ENCODE measurements around the gene SCT.

SCT gene

DNA sequence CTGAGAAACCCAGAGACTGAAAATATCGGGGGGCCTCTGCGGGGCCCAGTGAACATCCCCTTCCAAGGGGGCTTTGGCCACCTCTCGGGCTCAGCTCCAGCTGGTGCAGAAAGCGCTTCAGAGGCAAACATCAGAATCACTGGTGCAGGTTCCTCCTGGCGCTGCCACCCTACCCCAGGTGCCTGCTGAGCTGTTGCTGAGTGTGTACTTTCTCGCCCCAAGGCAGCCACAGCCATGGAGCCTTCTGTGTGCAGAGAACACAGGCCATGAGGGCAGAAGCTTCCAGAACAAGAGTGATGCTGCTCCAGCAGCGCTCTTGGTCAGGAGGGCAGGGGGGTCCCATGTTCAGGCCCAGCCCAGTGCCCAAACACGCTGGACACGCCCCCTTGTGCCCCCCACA is 16.4 kb upstream of the SCT start:
- FAIRE-seq = no peak

DNA sequence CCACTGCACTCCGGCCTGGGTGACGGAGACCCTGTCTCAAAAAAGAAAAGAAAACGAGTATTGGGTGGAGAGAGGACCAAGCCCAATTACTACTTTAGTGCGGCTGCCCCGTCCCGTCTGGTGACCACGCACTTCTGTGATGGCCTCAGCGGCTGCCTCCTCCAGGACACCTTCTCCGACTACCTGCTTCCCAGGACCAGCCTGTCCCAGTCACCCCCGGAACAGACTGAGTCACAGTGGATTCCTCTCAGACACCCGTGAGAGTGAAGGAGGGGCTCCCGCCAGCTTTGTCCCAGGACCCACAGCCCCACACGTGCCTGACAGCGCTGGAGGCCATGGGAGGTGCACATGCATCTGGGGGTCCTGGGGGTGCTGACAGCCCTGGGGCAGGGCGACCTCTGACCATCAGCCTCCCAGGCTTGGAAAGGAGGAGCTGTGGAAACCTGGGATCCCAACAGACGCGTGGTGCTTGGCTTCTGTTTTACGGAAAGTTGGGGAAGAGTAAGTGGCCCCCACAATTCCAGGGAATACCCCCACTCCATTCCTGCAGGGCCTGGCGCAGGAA is 14.9 kb upstream of the SCT start:
- no peak for FAIRE-seq

DNA sequence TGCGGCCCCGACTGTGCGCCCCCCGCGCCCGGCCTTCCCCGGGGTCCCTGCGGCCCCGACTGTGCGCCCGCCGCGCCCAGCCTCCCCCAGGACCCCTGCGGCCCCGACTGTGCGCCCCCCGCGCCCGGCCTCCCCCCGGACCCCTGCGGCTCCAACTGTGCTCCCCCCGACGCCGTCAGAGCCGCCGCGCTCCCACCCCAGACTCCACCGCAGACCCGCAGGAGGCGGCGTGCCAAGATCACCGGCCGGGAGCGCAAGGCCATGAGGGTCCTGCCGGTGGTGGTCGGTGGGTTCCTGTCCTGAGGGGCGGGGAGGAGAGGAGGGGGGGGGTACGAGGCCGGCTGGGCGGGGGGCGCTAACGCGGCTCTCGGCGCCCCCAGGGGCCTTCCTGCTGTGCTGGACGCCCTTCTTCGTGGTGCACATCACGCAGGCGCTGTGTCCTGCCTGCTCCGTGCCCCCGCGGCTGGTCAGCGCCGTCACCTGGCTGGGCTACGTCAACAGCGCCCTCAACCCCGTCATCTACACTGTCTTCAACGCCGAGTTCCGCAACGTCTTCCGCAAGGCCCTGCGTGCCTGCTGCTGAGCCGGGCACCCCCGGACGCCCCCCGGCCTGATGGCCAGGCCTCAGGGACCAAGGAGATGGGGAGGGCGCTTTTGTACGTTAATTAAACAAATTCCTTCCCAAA is 13.2 kb upstream of the SCT start:
- FAIRE-seq = no peak

DNA sequence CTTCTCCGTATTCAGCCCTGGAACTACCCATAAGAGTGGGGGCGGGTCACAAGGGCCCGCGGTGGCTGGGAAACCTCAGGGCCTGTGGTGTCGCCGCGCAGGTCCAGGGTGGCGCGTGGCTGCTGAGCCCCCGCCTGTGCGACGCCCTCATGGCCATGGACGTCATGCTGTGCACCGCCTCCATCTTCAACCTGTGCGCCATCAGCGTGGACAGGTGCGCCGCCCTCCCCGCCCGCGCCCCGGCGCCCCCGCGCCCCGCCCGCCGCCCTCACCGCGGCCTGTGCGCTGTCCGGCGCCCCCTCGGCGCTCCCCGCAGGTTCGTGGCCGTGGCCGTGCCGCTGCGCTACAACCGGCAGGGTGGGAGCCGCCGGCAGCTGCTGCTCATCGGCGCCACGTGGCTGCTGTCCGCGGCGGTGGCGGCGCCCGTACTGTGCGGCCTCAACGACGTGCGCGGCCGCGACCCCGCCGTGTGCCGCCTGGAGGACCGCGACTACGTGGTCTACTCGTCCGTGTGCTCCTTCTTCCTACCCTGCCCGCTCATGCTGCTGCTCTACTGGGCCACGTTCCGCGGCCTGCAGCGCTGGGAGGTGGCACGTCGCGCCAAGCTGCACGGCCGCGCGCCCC is 12.5 kb upstream of the SCT start:
- no peak for FAIRE-seq

DNA sequence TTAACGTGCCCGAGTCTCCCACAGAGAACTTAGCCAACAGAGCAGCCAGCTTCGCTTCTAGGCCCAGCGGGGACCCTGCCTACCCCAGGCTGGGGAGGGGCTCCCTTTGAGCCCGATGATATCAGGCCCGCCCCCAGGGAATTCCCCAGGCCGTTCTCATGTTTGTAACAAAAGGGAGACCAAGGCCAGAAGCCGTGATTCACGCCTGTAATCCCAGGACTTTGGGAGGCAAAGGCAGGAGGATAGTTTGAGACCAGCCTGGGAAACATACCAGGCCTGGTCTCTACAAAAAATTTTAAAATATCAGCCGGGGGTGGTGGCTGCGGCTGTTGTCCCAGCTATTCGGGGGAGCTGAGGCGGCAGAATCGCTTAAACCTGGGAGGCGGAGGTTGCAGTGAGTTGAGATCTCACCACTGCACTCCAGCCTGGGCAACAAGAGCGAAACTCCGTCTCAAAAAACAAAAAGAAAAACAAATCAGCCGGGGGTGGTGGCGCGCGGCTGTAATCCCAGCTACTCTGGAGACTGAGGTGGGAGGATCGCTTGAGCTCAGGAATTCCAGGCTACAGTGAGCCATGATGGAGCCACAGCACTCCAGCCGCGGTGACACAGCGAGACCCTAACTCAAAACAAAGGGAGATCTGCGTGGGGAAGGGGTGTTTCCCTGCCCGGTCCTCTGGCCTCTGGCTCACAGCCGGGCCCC is 11.8 kb upstream of the SCT start:
- no peak for FAIRE-seq

DNA sequence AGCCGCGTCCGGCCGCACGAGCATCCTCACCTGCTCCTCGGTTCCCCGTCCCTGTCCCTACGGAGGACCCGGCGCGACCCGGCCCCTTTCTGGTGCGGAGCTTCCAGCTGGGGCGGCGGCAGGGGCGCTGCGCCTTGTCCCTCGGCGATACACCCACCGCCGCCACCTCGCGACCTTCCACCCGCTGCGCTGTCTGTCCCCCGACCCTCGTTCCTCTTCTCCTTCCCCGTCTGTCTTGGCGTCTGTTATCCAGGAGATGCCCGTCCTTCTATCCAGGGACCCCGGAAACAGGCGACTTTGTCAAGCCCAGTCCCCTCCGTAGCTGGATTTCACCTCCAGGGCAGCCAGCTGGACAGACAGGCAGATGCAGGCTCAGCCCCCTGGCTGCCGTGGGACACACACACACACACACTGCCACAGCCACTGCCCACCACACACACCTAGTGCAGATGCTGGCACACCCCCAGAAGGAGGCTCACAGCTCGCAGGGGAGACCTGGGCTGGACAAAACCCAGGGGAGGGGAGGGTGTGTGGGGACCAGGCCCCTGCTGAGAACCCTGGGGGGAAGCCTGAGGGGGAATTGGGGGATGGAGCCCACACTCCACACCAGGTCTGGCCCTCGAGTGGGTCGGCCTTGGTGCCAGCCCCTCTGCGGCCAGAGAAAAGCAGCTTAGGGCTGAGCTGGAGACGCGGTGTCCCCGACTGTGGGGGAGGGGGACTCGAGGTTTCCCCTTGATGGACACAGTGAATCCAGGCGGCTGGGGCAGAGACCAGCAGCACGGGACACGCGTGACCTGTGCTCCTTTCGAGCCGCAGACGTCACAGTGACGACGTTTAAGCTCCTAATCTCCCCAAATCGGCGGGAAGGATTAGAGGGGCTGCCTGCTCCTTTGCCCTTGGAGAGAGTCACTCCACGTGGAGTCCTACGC is 10.9 kb upstream of the SCT start:
- no peak for FAIRE-seq

DNA sequence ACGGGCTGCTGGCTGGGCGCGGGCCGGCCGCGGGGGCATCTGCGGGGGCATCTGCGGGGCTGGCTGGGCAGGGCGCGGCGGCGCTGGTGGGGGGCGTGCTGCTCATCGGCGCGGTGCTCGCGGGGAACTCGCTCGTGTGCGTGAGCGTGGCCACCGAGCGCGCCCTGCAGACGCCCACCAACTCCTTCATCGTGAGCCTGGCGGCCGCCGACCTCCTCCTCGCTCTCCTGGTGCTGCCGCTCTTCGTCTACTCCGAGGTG is 10.3 kb upstream of the SCT start:
- FAIRE-seq = no peak

DNA sequence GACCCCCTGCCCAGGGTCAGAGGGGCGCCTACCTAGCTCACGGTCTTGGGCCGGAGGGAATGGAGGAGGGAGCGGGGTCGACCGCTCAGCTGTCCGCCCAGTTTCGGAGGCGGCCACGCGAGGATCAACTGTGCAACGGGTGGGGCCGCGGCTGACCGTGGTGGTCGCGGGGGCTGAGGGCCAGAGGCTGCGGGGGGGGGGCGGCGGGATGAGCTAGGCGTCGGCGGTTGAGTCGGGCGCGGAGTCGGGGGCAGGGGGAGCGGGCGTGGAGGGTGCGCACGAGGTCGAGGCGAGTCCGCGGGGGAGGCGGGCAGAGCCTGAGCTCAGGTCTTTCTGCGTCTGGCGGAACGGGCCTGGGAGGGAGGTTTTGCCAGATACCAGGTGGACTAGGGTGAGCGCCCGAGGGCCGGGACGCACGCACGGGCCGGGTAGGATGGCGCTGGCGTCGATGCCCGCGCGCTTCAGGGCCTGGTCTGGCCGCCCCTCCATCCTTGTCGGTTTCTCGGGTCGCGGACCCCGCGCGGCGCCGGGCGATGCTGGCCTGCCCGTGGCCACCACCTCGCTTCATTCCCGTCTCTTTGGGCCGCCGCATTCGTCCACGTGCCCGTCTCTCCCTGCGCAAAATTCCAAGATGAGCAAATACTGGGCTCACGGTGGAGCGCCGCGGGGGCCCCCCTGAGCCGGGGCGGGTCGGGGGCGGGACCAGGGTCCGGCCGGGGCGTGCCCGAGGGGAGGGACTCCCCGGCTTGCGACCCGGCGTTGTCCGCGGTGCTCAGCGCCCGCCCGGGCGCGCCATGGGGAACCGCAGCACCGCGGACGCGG is 9.7 kb upstream of the SCT start, which contains the start of gene DRD4:
TSS of gene DRD4 (plus strand) at position 759 of the 822 bp plus-strand sequence. CDS start at position 795, 36 bp downstream.
- no peak for FAIRE-seq

DNA sequence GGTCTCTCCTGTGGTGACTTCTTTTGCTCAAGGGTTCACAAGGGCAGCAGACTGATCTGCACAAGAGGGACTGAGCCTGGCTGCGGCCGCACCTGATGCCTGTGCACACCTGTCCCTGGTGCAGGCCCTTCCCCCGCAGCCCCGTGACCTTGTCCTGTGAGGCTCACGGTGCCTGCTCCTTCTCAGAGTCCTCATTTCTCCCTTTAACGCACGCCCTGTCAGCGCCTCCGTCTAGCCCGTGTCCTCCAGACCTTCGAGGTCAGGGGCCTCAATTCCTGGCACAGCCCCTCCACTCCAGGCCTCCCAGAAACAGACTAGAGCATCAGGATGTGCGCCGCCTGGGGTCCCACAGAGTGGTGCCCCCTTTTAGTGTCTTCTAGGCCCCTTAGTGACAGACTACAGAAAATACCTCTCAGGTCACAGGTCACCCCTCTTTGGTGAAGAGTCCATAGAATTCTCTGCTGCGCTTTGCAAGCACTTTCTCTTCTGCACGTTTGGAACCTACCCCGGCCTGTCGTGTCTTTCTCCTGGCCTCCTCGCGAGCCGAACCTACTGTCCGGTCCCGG is 9.0 kb upstream of the SCT start:
- no peak for FAIRE-seq

DNA sequence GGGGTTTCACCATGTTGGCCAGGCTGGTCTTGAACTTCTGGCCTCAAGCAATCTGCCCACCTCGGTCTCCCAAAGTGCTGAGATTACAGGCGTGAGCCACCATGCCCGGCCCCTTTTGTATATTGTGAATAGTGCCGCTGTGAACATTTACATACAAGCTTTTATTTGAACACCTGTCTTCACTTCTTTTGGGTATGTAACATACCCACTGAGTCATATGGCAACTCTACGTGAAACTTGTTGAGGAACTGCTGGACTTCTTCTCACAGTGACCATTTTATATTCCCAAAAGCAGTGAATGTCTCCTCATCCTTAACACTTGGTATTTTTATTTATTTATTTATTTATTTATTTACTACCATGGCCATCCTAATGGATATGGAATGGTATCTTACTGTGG is 3.9 kb upstream of the SCT start:
- FAIRE-seq = no peak

DNA sequence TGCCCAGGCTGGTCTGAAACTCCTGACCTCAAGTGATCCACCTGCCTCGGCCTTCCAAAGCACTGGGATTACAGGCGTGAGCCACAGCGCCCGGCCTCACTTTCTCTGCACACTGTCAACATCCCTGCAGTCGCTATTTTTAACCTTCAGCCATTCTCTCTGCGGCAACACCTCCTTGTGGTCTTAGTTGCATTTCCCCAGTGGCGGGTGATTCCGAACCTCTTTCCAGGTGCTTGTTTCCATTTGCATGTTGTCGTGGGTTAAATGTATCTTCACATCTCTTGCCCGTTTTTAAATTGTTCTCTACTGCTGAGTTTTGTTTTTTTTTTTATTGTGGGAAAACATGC is 2.2 kb upstream of the SCT start:
- no peak for FAIRE-seq

DNA sequence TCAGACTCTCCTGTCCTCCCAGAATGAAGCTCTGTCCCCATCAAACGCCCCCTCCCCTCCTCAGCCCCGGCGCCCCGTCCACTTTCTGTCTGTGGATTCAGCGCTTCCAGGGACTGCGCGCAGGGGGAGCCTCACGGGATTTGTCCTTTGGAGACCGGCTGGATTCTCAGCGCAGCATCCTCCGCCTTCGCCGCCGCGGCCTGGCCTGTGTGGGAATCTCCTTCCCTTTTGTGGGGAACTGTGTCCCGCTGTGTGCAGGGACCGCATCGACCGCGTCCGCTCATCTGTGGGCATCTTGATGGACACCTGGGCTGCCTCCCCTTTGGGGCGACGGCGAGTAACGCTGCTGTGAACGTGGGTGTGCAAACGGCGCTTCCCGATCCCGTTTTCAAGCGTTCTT is 1.1 kb upstream of the SCT start:
- no peak for FAIRE-seq

DNA sequence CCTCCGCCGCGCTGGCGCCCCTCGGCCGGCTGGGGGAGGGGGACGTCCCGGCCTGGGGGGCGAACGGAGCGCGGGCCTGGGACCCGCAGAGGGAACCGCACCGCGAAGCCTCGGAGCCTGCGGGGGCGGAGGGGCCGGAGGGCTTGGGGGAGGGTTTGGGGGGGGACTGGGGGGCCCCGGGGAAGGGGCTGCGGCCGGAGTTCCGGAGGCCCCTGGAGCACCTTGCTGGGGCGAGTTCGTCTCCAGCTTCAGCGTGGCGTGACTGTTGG is 261 bp upstream of the SCT start:
- no peak for FAIRE-seq

DNA sequence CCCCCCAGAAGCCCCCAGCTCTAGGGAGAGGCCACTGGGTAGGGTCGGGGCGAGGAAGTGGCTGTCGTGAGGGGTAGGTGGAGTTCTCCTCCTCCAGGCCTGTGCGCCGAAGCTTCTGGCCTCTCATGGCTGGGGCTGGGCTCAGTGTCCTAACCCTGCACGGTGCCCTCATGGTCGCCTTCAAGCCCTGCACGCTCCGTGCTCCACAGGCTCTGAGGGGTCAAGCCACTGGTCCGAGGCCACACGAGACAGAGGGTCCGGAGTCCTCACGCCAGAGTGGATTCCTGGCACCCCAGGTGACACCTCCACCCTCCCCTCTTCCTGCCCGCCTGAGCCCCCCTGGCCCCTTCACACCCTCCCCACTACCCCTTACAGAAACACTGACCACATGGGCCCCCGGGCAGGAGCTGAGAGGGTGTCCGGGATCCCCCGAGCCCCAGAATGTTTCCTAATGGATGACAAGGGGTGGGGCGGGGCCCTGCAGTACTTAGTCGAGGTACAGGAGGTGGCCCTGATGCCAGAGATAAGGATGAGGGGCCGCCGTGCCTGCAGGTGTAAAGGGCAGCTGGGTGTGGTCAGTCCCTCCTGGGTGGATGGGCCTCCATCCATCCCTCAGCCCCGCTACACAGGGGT is 1.2 kb downstream of the SCT start:
- FAIRE-seq = no peak

DNA sequence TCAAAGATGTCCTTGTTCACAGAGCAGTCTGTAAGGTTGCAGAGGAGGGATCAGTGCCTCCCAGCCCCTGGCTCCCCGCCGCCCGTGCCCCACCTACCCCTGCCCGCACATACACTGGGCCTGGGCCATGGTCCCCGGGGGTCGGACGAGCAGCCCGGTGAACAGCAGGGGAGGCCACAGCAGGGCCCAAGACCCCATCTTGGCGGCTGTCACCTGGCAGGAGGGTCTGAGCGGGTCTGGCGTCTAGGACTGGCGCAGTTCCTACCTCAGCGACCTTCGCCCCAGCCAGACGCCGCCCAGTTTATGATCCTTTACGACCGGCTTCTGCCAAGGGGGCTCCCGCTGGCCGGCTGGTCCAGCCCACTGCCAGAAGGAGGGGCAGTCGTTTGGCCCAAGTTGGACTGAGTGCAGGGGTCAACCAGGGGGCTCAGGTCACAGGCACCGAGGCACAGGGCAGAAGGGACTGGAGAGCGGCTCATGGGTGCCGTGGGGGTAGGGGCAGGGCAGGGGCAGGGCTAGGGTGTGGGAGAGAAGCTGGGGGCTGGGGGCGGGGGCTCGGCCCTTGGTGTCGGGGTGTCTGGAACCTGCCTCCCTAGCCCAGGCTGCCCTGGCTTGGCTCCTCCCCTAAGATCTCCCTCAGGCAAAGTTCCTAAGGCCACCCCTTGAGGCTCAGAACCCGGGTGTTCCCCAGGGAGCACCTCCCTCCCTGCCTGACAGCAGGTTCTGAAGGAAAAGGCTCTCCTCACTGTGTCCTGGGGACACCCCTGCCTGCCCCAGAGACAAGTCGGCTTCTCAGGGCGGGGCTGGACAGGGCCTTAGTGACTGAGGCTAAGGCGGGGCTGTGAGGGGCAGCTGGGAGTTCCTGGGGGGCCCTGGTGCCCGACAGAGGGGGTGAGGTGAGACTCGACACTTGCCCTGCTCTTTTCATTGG is 2.0 kb downstream of the SCT start, which contains the start of gene CDHR5:
TSS of gene CDHR5 (minus strand) at position 251 of the 931 bp plus-strand sequence. CDS start at position 198, 53 bp downstream.
- FAIRE-seq = no peak

DNA sequence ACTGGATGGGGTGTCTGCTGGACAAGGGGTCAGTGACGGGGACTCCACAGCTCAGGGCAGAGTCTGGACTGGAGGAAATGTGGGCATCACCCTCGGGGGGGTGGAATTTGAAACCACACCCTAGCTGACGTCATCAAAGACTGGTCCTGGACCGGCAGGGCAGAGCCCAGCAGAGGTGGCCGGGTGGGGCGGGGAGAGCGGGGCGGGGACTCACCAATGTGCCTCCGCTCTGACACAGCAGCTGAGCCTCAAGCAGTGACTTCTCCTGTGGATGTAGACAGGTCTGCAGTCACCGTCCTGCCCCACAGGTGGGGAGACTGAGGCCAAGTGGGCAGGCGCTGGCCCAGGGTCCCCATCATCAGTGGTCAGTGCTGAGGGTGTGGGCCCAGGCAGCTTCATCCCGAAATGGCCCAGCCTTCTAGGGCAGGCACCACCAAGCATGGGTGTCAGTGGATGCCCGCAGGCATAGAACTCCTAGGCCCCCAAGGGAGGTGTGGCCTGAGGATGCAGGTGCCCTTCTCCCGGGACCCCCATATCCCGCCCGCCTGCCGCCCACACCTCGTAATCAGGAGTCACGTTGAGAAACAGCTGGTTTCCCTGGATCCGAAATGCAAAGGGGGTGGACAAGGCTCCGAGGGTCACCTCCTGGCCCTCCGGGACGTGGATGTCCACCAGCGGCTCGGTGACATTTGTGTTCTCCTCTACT is 2.8 kb downstream of the SCT start:
- FAIRE-seq = no peak

DNA sequence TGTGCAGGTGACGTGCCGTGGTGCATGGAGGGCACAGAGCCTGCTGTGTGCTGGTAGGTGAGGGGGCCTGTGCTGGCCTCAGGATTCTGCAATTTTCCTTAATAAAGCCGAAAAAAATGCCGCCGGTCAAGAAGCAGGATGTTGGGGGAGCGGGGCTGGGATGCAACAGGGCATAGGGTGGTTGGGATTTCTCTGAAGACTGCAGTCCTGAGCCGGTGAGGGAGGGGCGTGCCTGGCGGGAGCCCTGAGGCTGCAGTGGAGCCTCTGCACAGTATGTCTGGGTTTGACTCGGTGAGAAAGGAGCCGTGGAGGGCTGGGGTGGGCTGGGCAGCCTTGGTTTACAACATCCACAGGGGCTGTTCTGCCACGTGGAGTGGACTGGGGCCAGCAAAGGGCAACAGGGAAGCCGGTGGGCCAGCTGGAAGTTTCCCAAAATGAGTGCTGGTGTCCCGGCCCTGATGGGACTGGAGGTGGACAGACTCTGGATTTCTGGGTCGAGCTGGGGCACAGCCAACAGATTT is 3.6 kb downstream of the SCT start:
- no peak for FAIRE-seq

DNA sequence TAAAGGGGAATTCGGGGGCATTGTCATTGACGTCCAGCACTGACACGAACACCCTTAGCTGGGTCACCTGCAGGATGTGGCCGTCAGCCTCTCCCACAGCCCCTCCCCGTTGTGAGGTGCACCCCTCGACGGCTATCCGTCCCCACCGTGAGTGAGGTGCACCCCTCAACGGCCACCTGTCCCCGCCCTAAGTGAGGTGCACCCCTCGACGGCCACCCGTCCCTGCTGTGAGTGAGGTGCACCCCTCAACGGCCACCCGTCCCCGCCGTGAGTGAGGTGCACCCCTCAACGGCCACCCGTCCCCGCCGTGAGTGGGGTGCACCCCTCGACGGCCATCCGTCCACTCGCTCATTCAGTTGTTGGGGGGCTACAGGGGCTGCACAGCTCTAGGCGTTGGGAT is 5.1 kb downstream of the SCT start:
- FAIRE-seq = no peak
